Bronchial epithelial cell (primary cell): ENCODE data around the gene KCNN3. TPM values are rescaled to one million over a fixed set of nuclear protein-coding genes. Genes with fewer than 3 reads are reported as not detected.
"Not testable (repeated sequence)": the region's sequence is repeated elsewhere in the genome, so short reads cannot be mapped to it uniquely, and the experiment has no call there.

Source experiments
- DNase-seq: peaks from one replicate; pipeline ENCODE4 v3.0.0-alpha.2; 2010; ENCODE audit warnings: low read depth
- FAIRE-seq: peaks from 2 replicates; lab custom pipeline; 2011; peaks lifted over from hg19 to GRCh38; lab: Jason Lieb, UNC
- H3K27me3 ChIP-seq: 2 replicates; pipeline ENCODE4 v1.5.1; 2011; ENCODE audit warnings: low read length; ENCODE audit not compliant: control insufficient read depth, insufficient read depth
- H3K36me3 ChIP-seq: 2 replicates; pipeline ENCODE4 v1.5.1; 2011; ENCODE audit warnings: low read length; ENCODE audit not compliant: control insufficient read depth, insufficient read depth
- H3K4me3 ChIP-seq: 2 replicates; pipeline ENCODE4 v1.5.1; 2011; ENCODE audit warnings: mild to moderate bottlenecking, low read depth, low read length, control low read depth
- total RNA-seq: library from RNA; depleted of rRNA; stranded (reverse); fragments of >200 nt; gene quantifications from 2 replicates; pipeline ENCODE4 v1.2.1, GENCODE V29; 2014
- TF ChIP-seq, protein P1 (sequence below): IDR thresholded peaks from 2 replicates; pipeline ENCODE4 v1.5.1; 2011; ENCODE audit warnings: mild to moderate bottlenecking, moderate library complexity, low read length, control low read depth, inconsistent platforms; ENCODE audit not compliant: insufficient read depth, severe bottlenecking

The KCNN3 gene
- total RNA-seq, 1 donor from 2014 or later, result under 0.01 TPM

DNA sequence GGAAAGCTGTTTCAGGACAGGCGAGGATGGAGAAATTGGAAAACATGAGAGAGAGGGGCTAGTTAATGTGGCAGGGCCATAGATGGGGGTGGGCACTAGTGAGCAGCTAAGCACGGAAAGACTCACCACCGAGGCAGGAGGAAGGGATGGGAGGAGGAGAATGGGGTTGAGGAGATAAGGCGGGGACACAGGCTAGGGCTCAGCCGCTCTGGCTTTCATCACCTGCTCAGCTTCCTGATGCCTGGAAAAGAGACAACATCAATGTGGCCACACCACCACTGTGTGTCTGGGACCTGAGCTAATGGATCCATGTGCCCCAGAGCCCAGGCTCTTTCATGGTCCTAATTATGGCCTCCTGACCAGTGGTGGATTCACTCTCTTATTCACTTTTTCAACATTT lies 38.9 kb upstream of the KCNN3 start:
- DNase-seq (no peak), FAIRE-seq (peak; percentile 23)
- Histone ChIP-seq H3K36me3 (no peaks in the 10 kb centered on the region), H3K4me3 (no peak overlapping the region), H3K27me3 (no peaks in the 10 kb centered on the region)
- TF ChIP-seq, protein P1, sequence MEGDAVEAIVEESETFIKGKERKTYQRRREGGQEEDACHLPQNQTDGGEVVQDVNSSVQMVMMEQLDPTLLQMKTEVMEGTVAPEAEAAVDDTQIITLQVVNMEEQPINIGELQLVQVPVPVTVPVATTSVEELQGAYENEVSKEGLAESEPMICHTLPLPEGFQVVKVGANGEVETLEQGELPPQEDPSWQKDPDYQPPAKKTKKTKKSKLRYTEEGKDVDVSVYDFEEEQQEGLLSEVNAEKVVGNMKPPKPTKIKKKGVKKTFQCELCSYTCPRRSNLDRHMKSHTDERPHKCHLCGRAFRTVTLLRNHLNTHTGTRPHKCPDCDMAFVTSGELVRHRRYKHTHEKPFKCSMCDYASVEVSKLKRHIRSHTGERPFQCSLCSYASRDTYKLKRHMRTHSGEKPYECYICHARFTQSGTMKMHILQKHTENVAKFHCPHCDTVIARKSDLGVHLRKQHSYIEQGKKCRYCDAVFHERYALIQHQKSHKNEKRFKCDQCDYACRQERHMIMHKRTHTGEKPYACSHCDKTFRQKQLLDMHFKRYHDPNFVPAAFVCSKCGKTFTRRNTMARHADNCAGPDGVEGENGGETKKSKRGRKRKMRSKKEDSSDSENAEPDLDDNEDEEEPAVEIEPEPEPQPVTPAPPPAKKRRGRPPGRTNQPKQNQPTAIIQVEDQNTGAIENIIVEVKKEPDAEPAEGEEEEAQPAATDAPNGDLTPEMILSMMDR, result no peak

DNA sequence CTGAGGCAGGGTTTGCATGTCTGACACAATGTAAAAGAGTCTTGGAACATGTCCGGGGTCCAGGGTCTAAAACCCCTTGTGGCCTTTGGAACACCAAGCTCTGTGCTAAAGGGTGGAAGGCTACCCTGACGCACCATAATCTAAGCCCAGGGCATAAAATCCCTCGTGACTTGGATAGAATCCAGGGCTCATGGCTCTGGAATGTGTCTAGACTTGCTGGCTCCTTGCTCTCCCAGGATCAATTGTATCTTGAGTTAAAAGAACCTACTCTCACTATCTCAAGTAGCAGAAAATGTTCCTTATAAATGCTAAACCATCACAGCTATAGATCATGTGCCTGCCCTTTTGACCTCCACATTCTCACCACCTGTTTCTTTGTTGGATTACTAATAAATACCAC lies 38.0 kb upstream of the KCNN3 start:
- H3K27me3 ChIP-seq, H3K4me3 ChIP-seq, DNase-seq, H3K36me3 ChIP-seq, FAIRE-seq: not testable (repeated sequence)

DNA sequence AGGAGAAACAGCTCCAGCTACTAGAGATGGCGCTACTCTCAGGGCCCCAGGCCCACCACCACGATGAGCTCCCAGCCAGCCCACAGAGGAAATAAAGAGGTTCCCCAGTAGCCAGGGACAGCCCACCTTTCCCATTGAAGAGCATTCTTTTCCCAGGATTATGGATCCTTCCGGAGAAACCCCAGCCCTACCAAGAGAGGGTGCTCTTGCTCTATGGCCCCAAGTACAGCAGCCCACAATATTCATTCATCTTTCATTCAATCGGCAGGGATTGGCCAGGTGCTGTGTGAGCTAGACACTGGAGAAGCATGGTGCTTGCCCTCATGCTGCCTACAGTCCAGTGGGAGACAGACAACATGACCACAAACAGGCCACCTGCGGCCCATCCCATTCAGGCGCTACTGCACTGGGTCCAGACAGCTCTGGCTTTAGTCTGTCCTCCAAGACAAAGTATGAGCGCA lies 36.6 kb upstream of the KCNN3 start:
- TF ChIP-seq, protein P1, result peak; percentile 81
- no peaks in the 10 kb centered on the region for H3K27me3 ChIP-seq
- H3K36me3 ChIP-seq, result no peaks in the 10 kb centered on the region
- FAIRE-seq (no peak), DNase-seq (peak; percentile 45)
- H3K4me3 ChIP-seq, result no peak overlapping the region

DNA sequence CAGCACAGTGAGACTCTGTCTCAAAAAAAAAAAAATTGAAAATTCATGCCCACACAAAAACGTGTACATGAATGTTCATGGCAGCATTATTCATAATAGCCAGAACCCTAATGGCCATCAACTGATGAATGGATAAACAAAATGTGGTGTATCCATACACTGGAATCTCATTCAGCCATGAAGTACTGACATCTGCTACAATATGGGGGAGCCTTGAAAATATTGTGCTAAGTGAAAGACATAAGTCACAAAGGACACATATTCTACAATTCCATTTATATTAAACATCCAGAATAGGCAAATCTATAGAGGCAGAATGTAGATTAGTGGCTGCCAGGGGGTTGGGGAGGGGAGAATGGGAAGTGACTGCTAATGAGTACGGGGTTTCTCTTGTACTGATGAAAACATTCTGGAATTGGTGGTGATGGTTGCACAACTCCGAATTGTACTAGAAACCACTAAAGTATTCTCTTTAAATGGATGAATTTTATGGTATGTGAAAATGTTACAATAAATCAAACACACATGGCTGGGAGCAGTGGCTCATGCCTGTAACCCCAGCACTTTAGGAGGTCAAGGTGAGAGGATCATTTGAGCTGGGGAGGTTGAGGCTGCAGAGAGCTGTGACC lies 33.0 kb upstream of the KCNN3 start:
- FAIRE-seq (no peak), DNase-seq (no peak)
- no peaks in the 10 kb centered on the region for H3K27me3 ChIP-seq
- TF ChIP-seq, protein P1, result no peak
- no peaks in the 10 kb centered on the region for H3K36me3 ChIP-seq
- no peak overlapping the region for H3K4me3 ChIP-seq

DNA sequence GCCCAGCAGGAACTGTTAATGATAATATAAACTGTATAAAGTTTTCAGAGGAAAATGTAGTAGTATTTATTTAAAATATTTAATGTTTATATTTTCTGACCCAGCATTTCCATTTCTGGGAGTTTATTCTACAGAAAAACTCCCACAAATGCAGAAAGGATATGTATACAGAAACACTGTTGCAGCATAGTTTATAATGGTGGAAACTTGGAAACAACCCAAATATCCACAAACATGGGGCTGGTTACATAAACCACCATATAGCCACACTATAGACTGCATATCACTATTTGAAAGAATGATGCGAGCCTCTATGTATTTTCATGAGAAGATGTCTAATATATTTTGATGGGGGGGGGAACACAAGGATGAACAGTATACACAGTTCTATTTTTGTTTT lies 31.5 kb upstream of the KCNN3 start:
- Histone ChIP-seq H3K27me3 (no peaks in the 10 kb centered on the region), H3K4me3 (no peak overlapping the region), H3K36me3 (no peaks in the 10 kb centered on the region)
- TF ChIP-seq, protein P1, result no peak
- no peak for FAIRE-seq
- no peak for DNase-seq

DNA sequence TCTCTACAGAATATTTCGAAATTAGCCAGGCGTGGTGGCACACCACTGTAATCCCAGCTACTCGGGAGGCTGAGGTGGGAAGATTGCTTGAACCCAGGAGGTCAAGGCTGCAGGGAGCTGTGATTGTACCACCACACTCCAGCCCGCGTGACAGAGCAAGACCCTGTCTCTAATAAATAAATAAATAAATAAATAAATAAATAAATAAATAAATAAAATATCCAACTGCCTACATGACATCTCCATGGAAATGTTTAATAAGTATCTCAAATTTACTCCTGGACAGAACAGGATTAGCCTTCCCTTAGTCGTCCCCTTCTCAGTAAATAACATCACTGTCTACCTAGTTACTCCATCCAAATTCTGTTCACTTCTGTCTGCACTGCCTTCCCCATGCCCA lies 29.0 kb upstream of the KCNN3 start:
- FAIRE-seq, result no peak
- H3K4me3 ChIP-seq, result no peak overlapping the region
- DNase-seq, result no peak
- no peaks in the 10 kb centered on the region for H3K36me3 ChIP-seq
- TF ChIP-seq, protein P1, result no peak
- no peaks in the 10 kb centered on the region for H3K27me3 ChIP-seq
